Vagina (tissue), 2 donors: ENCODE measurements around the gene ALK. TPM values are rescaled to one million over a fixed set of nuclear protein-coding genes. Genes with fewer than 3 reads are reported as not detected.

ENCODE experiments used
- DNase-seq, 2 donors: peaks; one replicate each; pipeline ENCODE4 v3.0.0-alpha.2; 2017; ENCODE audit errors: extremely low spot score in 2 of 2
- H3K27ac ChIP-seq: fragments of 200-600 bp; sonication (generic); one replicate; pipeline ENCODE4 v1.5.1; 2019
- H3K27me3 ChIP-seq: fragments of 200-600 bp; sonication (generic); one replicate; pipeline ENCODE4 v1.5.1; 2019
- H3K36me3 ChIP-seq, 2 donors: fragments of 200-600 bp; sonication (generic); one replicate each; pipeline ENCODE4 v1.5.1; 2017 to 2019
- H3K4me1 ChIP-seq: fragments of 200-600 bp; sonication (generic); one replicate; pipeline ENCODE4 v1.5.1; 2019
- H3K4me3 ChIP-seq, 2 donors: fragments of 200-600 bp; sonication (generic); 1 replicate in 1 of 2; 2 replicates in 1 of 2; pipeline ENCODE4 v1.5.1; 2016 to 2019
- H3K9me3 ChIP-seq: fragments of 200-600 bp; sonication (generic); one replicate; pipeline ENCODE4 v1.5.1; 2019
- CTCF ChIP-seq, 3 experiments: fragments of 450-650 bp in 2 of 3; fragments of 200-600 bp in 1 of 3; sonication (generic) in 1 of 3; IDR thresholded peaks; one replicate each; pipeline ENCODE4 v1.5.1; 2017 to 2019; ENCODE audit warnings: antibody characterized with exemption in 3 of 3, mild to moderate bottlenecking in 2 of 3, moderate library complexity in 2 of 3
- POLR2A ChIP-seq, 2 donors: fragments of 450-650 bp; IDR thresholded peaks; one replicate each; pipeline ENCODE4 v1.6.1; 2017; ENCODE audit warnings: antibody characterized with exemption in 2 of 2, mild to moderate bottlenecking in 2 of 2, moderate library complexity in 2 of 2
- POLR2AphosphoS5 ChIP-seq, 2 donors: sonication (generic); formaldehyde crosslinking; IDR thresholded peaks; one replicate each; pipeline ENCODE4 v1.9.0; 2017; ENCODE audit warnings: antibody characterized with exemption in 2 of 2, mild to moderate bottlenecking in 2 of 2, low read depth in 1 of 2; ENCODE audit not compliant: insufficient read depth in 1 of 2
- intact Hi-C: fragments of 100-400 bp; cut with DNase I; formaldehyde crosslinking; loops from one replicate; pipeline ENCODE4 v1.15.1; 2023
- total RNA-seq: library from RNA; depleted of rRNA; stranded (reverse); fragments of >200 nt; gene quantifications from one replicate; pipeline ENCODE4 v1.2.3, GENCODE V29; 2016

The ALK gene
- total RNA-seq, 1 donor from 2014 or later, result 0.74 TPM

- TF ChIP-seq POLR2AphosphoS5 (IDR thresholded peaks at IDR 0.05; ENCODE audit: insufficient read depth in 1 of 2, low read depth in 1 of 2) (no peak), CTCF (IDR thresholded peaks at IDR 0.05) (no peak), POLR2A (IDR thresholded peaks at IDR 0.05) (no peak)
- DNase-seq, result no peak
- no peak overlapping the region for H3K27ac ChIP-seq
- no peaks in the 10 kb centered on the region for H3K9me3 ChIP-seq
- H3K4me3 ChIP-seq, result peak overlapping the region; percentile 30 to 34
- intact Hi-C loops, result no loop called here
- peaks cover 19% of the 10 kb centered on the region for H3K4me1 ChIP-seq
- H3K27me3 ChIP-seq, result peaks cover 4% of the 10 kb centered on the region
- H3K36me3 ChIP-seq, result no peaks in the 10 kb centered on the region
Measured at GRCh38 chr2:29920631-29921559, 491 bp downstream of the ALK start.

GRCh38 chr2:29920130-29920577 lies 1.2 kb downstream of the ALK start:
- Histone ChIP-seq H3K27me3 (peaks cover 4% of the 10 kb centered on the region), H3K4me3 (peak overlapping the region; percentile 30 to 34), H3K9me3 (no peaks in the 10 kb centered on the region), H3K36me3 (no peaks in the 10 kb centered on the region), H3K27ac (no peak overlapping the region), H3K4me1 (peaks cover 19% of the 10 kb centered on the region)
- DNase-seq, result no peak
- TF ChIP-seq CTCF (IDR thresholded peaks at IDR 0.05), result no peak
- TF ChIP-seq POLR2AphosphoS5 (IDR thresholded peaks at IDR 0.05; ENCODE audit: insufficient read depth in 1 of 2, low read depth in 1 of 2), result no peak
- TF ChIP-seq POLR2A (IDR thresholded peaks at IDR 0.05), result no peak
- intact Hi-C loops, result no loop called here

- no peak for DNase-seq
- H3K4me1 ChIP-seq, result peaks cover 19% of the 10 kb centered on the region
- intact Hi-C loops, result no loop called here
- H3K4me3 ChIP-seq, result no peak overlapping the region
- no peaks in the 10 kb centered on the region for H3K36me3 ChIP-seq
- no peaks in the 10 kb centered on the region for H3K9me3 ChIP-seq
- H3K27me3 ChIP-seq, result peaks cover 4% of the 10 kb centered on the region
- H3K27ac ChIP-seq, result no peak overlapping the region
- TF ChIP-seq CTCF (IDR thresholded peaks at IDR 0.05) (no peak), POLR2AphosphoS5 (IDR thresholded peaks at IDR 0.05; ENCODE audit: insufficient read depth in 1 of 2, low read depth in 1 of 2) (no peak), POLR2A (IDR thresholded peaks at IDR 0.05) (no peak)
Measured at GRCh38 chr2:29918941-29919340, 2.4 kb downstream of the ALK start.

- peaks cover 19% of the 10 kb centered on the region for H3K4me1 ChIP-seq
- no peak overlapping the region for H3K4me3 ChIP-seq
- no peak for TF ChIP-seq POLR2AphosphoS5 (IDR thresholded peaks at IDR 0.05; ENCODE audit: insufficient read depth in 1 of 2, low read depth in 1 of 2)
- TF ChIP-seq POLR2A (IDR thresholded peaks at IDR 0.05), result no peak
- no peak overlapping the region for H3K27ac ChIP-seq
- intact Hi-C loops, result no loop called here
- no peak for DNase-seq
- H3K27me3 ChIP-seq, result peaks cover 4% of the 10 kb centered on the region
- no peaks in the 10 kb centered on the region for H3K36me3 ChIP-seq
- no peaks in the 10 kb centered on the region for H3K9me3 ChIP-seq
Measured at GRCh38 chr2:29917781-29918180, 3.6 kb downstream of the ALK start.

- Histone ChIP-seq H3K4me3 (no peak overlapping the region), H3K27me3 (peaks cover 4% of the 10 kb centered on the region), H3K4me1 (peaks cover 16% of the 10 kb centered on the region), H3K27ac (no peak overlapping the region), H3K36me3 (no peaks in the 10 kb centered on the region), H3K9me3 (no peaks in the 10 kb centered on the region)
- intact Hi-C loops, result no loop called here
- DNase-seq, result no peak
- TF ChIP-seq POLR2AphosphoS5 (IDR thresholded peaks at IDR 0.05; ENCODE audit: insufficient read depth in 1 of 2, low read depth in 1 of 2) (no peak), CTCF (IDR thresholded peaks at IDR 0.05) (no peak), POLR2A (IDR thresholded peaks at IDR 0.05) (no peak)
Measured at GRCh38 chr2:29916571-29916970, 4.8 kb downstream of the ALK start.
